Stimulated activated CD4-positive, alpha-beta T cell treated with anti-CD3 and anti-CD28 coated beads, Interleukin-4, amount 100 ng/mL, for 1 hour (primary cell): ENCODE results near the gene DERA.
"Not testable (repeated sequence)": the region's sequence is repeated elsewhere in the genome, so short reads cannot be mapped to it uniquely, and the experiment has no call there.

Source experiments
- DNase-seq: peaks from one replicate; pipeline ENCODE4 v3.0.0-alpha.2; 2020

DERA gene

GRCh38 chr12:15971211-15971610 lies 60.1 kb downstream of the DERA start:
- DNase-seq, result no peak

GRCh38 chr12:15972894-15973293 lies 61.8 kb downstream of the DERA start:
- DNase-seq, result no peak

- no peak for DNase-seq
Measured at GRCh38 chr12:15977999-15978951, 67.1 kb downstream of the DERA start.

- DNase-seq, result no peak
Measured at GRCh38 chr12:15979096-15980092, 68.3 kb downstream of the DERA start.

- DNase-seq, result no peak
Measured at GRCh38 chr12:15982071-15982470, 70.9 kb downstream of the DERA start.

GRCh38 chr12:15982471-15982870 lies 71.3 kb downstream of the DERA start:
- DNase-seq, result no peak

GRCh38 chr12:15982921-15983320 lies 71.8 kb downstream of the DERA start:
- no peak for DNase-seq

- DNase-seq, result no peak
Measured at GRCh38 chr12:15984097-15984800, 73.1 kb downstream of the DERA start.

GRCh38 chr12:15984963-15985362 lies 73.8 kb downstream of the DERA start:
- DNase-seq, result no peak

- no peak for DNase-seq
Measured at GRCh38 chr12:15987696-15988095, 76.6 kb downstream of the DERA start.

GRCh38 chr12:15988983-15989755 lies 78.0 kb downstream of the DERA start:
- no peak for DNase-seq

GRCh38 chr12:15995801-15996200 lies 84.7 kb downstream of the DERA start:
- DNase-seq, result no peak

GRCh38 chr12:15996254-15996653 lies 85.1 kb downstream of the DERA start:
- no peak for DNase-seq

GRCh38 chr12:15996948-15997347 lies 85.8 kb downstream of the DERA start:
- no peak for DNase-seq

GRCh38 chr12:15997910-15998309 lies 86.8 kb downstream of the DERA start:
- DNase-seq, result no peak

GRCh38 chr12:16002880-16003279 lies 91.7 kb downstream of the DERA start:
- no peak for DNase-seq

GRCh38 chr12:16003460-16003859 lies 92.3 kb downstream of the DERA start:
- no peak for DNase-seq

- no peak for DNase-seq
Measured at GRCh38 chr12:16006752-16007151, 95.6 kb downstream of the DERA start.

GRCh38 chr12:16008421-16008824 lies 97.3 kb downstream of the DERA start:
- no peak for DNase-seq

GRCh38 chr12:16012117-16012516 lies 101.0 kb downstream of the DERA start:
- no peak for DNase-seq

GRCh38 chr12:16013722-16014121 lies 102.6 kb downstream of the DERA start:
- not testable (repeated sequence) for DNase-seq

GRCh38 chr12:16014394-16014793 lies 103.3 kb downstream of the DERA start:
- not testable (repeated sequence) for DNase-seq
